HG02870 (cell line): ENCODE results near the gene CLTA.
A peak's percentile ranks its signal among the peaks of the same experiment; 100 is the strongest.

Experiments
- ATAC-seq: cut with Tn5 transposase; IDR thresholded peaks from one replicate; pipeline ENCODE4 v1.9.1; 2021; ENCODE audit warnings: mild to moderate bottlenecking, moderate library complexity; ENCODE audit not compliant: unreplicated experiment

The CLTA gene

DNA sequence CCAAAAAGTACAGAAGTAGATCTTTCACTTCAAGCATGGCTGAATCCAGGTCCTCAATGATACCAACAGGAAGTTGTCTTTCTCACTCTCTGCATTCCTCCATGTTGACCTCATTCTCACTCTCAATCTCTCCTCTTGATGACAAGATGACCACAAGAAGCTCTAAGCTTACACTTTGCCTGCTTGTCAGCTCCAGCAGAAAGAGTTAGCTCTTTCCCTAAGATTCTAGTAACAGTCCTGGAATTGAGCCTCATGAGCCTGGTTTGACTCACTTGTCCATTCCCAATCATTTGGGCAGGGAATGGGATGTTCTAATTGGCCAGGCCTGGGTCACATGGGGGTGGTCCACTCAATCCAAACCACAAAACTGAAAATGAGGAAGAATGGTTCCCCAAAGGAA lies 3.3 kb upstream of the CLTA start:
- no peak for ATAC-seq

- ATAC-seq = no peak
These were observed 2.5 kb upstream of the CLTA start for GRCh38 chr9:36188212-36188611.

DNA sequence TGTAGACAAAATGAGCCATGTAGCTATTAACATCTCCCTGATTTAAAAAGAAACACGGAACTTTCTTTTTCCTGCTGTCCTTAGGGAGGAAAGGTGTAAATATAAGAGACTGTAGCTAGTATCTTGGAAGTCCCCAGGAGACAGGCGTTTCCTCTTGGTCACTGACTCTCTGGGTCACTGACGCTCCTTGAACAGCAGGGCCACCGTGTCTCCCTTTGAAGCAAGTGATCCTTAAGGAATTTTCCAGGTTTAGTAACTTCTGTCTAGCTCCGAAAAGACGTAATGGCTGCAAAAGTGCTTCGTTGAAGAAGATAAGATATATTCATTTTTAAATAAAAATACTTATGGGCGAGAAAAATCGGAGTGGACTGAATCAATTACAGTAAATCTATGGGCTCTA lies 745 bp upstream of the CLTA start:
- ATAC-seq = no peak

DNA sequence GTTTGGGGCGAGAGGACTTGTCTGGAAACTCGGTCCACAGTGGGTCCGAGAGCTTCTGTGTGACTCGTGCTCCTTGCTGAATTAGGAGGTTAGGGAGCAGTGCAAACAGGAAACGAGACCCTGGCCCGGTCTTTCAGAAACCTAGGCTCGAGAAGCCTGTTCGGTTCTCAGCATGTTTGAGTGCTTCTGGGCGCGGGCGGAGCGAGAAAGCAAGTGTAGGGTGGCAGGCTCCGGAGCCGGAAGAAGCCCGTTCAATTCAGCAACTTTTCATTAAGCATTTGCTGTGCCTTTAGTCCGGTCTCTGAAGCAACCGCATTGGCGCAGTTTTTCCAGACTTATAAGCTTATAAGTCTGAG lies 547 bp downstream of the CLTA start:
- ATAC-seq = peak; percentile 4

DNA sequence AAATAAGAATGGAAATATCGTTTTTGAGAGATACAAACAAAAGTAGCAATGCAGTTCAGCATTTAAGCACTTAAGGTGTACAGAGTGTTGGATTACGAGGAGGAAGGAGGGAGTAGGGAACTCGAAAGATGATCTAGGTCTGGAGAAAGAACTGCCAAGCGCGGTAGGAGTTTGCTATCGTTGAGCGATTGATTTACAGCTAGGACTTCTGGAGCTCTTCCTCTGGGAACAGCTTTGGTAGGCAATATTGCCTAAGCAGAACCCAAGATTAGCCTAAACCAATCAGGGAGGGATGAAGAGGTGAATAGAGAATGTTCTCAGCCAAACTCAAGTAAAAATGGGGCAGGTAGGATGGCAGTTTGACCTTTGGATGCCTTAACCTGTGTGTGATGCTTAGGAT lies 965 bp downstream of the CLTA start:
- no peak for ATAC-seq

- no peak for ATAC-seq
These were observed 1.5 kb downstream of the CLTA start for GRCh38 chr9:36192196-36192595.

- ATAC-seq = no peak
These were observed 2.3 kb downstream of the CLTA start for GRCh38 chr9:36193023-36193422.

GRCh38 chr9:36194326-36195000 lies 3.7 kb downstream of the CLTA start:
- no peak for ATAC-seq

DNA sequence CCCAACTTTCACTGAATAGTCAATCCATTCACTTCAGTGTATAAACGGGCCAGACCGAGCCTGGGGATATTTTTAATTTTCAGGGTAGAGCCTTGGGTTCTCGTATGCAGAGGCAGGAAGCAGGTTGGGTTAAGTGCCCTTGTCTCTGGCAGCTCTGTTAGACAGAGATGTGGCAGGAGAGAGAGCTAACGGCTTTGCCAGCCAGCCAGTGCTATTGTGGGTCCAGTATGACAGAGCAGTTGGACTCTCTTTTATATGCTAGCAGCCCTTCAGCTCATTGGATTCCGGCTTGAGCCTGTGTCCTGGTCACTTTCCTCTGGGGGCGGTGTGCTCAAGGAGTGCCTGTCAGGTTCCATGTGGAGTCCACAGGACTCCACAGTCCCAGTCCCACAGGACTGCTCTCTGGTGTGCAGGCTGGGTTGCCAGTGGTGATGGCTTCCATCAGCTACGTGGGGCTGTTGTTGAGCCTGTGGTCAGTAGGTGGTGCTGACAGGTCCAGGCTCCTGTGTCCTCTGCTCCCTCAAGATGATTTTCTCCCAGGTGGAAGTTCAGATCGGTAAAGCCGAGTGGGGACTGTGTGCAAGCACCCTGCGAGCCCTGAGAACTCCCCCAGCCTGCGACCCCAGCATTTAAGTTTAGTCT lies 14.3 kb downstream of the CLTA start:
- no peak for ATAC-seq

- ATAC-seq = no peak
These were observed 16.3 kb downstream of the CLTA start for GRCh38 chr9:36207016-36207415.

DNA sequence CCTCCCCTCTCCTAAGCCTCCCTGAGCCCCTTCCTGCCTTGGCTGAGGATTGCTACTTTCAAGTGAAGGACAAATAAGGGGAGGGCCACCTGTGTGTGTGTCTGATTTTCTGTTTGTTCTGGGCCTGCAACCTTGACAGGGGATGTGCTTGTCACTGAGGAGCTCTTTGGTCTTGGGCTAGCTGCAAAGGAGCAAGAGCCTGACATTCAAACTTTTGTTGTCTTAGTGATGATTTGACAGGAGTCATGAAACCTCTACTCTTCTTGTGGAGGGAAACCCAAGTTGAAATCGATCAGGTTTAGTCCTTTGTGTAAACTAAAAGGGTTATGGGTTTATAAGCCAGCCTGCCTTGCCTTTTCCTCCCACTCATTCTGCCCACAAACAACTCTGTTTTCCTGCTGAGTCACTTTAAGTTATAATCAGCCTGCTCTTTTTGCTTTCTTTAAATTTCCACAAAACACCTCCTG lies 16.9 kb downstream of the CLTA start:
- ATAC-seq = no peak

- ATAC-seq = no peak
These were observed 18.0 kb downstream of the CLTA start for GRCh38 chr9:36208521-36209253.

- ATAC-seq = no peak
These were observed 20.0 kb downstream of the CLTA start for GRCh38 chr9:36210722-36211121.

DNA sequence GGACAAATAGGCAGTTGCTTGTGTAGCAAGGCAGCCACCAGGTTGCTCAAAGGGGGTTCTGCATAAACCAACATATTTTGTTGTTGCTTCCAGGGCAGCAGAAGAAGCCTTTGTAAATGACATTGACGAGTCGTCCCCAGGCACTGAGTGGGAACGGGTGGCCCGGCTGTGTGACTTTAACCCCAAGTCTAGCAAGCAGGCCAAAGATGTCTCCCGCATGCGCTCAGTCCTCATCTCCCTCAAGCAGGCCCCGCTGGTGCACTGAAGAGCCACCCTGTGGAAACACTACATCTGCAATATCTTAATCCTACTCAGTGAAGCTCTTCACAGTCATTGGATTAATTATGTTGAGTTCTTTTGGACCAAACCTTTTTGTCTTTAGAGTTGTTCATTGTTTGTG lies 20.8 kb downstream of the CLTA start:
- no peak for ATAC-seq

GRCh38 chr9:36213387-36213786 lies 22.7 kb downstream of the CLTA start:
- no peak for ATAC-seq

GRCh38 chr9:36213989-36214388 lies 23.3 kb downstream of the CLTA start:
- ATAC-seq = no peak

DNA sequence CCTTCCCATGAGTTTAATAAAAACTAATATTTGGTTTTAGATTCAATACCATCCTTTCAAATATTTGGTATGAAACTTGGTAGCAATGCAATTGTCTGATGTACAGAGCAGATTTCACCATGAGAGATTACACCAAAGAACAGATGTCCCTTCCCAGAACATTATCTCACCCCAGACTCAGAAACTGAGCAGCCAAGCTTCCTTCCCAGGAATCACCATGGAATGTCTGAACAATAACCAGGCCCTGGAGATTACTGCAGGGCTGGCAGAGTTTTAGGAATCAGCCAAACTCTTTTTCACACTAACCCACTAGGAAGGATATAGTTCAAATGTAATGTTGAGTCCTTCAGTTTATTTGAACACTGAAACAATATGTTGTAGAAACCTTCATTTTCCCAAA lies 23.9 kb downstream of the CLTA start:
- no peak for ATAC-seq

- ATAC-seq = no peak
These were observed 26.7 kb downstream of the CLTA start for GRCh38 chr9:36217256-36217968.

GRCh38 chr9:36218011-36218410 lies 27.3 kb downstream of the CLTA start:
- no peak for ATAC-seq

- ATAC-seq = no peak
These were observed 27.7 kb downstream of the CLTA start for GRCh38 chr9:36218411-36218901.

GRCh38 chr9:36221667-36222066 lies 30.9 kb downstream of the CLTA start:
- ATAC-seq = no peak
